ENCODE data around the gene ACBD6. TPM values are rescaled to one million over a fixed set of nuclear protein-coding genes. Genes with fewer than 3 reads are reported as not detected.

ACBD6 gene
- total RNA-seq, 6 experiments from 2014 or later: 21.1 to 29.5 (median 27.0) TPM

GRCh38 chr1:180310095-180310494 is 192.3 kb downstream of the ACBD6 start:
- peaks cover 46% of the 10 kb centered on the region for H3K4me1 Mint-ChIP-seq (ENCODE audit: low read depth)
- TF ChIP-seq CTCF (IDR thresholded peaks at IDR 0.05): no peak
- H3K27ac Mint-ChIP-seq: peak overlapping the region; percentile 93
- H3K36me3 Mint-ChIP-seq (ENCODE audit: low read depth): peaks cover 12% of the 10 kb centered on the region; the same call in 1 of the 2 replicates
- H3K9me3 Mint-ChIP-seq: no peaks in the 10 kb centered on the region; the same call in 1 of the 2 replicates
- peak; percentile 10 for DNase-seq
- H3K4me3 Mint-ChIP-seq: no peak overlapping the region
- H3K27me3 Mint-ChIP-seq (ENCODE audit: insufficient read depth): no peaks in the 10 kb centered on the region

GRCh38 chr1:180309338-180309737 is 193.0 kb downstream of the ACBD6 start:
- Mint-ChIP-seq H3K27ac (peak overlapping the region; percentile 93), H3K9me3 (no peaks in the 10 kb centered on the region; the same call in 1 of the 2 replicates), H3K36me3 (ENCODE audit: low read depth) (peaks cover 12% of the 10 kb centered on the region; the same call in 1 of the 2 replicates), H3K4me3 (no peak overlapping the region), H3K27me3 (ENCODE audit: insufficient read depth) (no peaks in the 10 kb centered on the region), H3K4me1 (ENCODE audit: low read depth) (peaks cover 46% of the 10 kb centered on the region)
- peak; percentile 70 for DNase-seq
- TF ChIP-seq CTCF (IDR thresholded peaks at IDR 0.05): no peak

GRCh38 chr1:180301135-180301742 is 201.1 kb downstream of the ACBD6 start:
- peak; percentile 28 for DNase-seq
- no peaks in the 10 kb centered on the region for H3K9me3 Mint-ChIP-seq

GRCh38 chr1:180299479-180300221 is 202.7 kb downstream of the ACBD6 start:
- H3K27ac Mint-ChIP-seq: no peak overlapping the region
- DNase-seq: no peak
- H3K36me3 Mint-ChIP-seq (ENCODE audit: low read depth): no peaks in the 10 kb centered on the region; the same call in 1 of the 2 replicates
- H3K4me3 Mint-ChIP-seq: no peak overlapping the region
- H3K4me1 Mint-ChIP-seq (ENCODE audit: low read depth): peaks cover 13% of the 10 kb centered on the region
- no peak for TF ChIP-seq CTCF (IDR thresholded peaks at IDR 0.05)
- no peaks in the 10 kb centered on the region for H3K27me3 Mint-ChIP-seq (ENCODE audit: insufficient read depth)
- no peaks in the 10 kb centered on the region for H3K9me3 Mint-ChIP-seq

More at GRCh38 chr1:180301135-180301742, 201.1 kb downstream of the ACBD6 start:
- Mint-ChIP-seq H3K36me3 (ENCODE audit: low read depth) (no peaks in the 10 kb centered on the region; the same call in 1 of the 2 replicates), H3K27me3 (ENCODE audit: insufficient read depth) (no peaks in the 10 kb centered on the region), H3K4me3 (no peak overlapping the region), H3K4me1 (ENCODE audit: low read depth) (peaks cover 13% of the 10 kb centered on the region), H3K27ac (peak overlapping the region; percentile 39)
- TF ChIP-seq CTCF (IDR thresholded peaks at IDR 0.05): no peak

- Mint-ChIP-seq H3K4me1 (ENCODE audit: low read depth) (peaks cover 12% of the 10 kb centered on the region), H3K4me3 (no peak overlapping the region), H3K9me3 (no peaks in the 10 kb centered on the region), H3K36me3 (ENCODE audit: low read depth) (no peaks in the 10 kb centered on the region; the same call in 1 of the 2 replicates), H3K27me3 (ENCODE audit: insufficient read depth) (no peaks in the 10 kb centered on the region), H3K27ac (no peak overlapping the region)
- no peak for DNase-seq
- TF ChIP-seq CTCF (IDR thresholded peaks at IDR 0.05): no peak
Measured at GRCh38 chr1:180295999-180296398, 206.4 kb downstream of the ACBD6 start.
